T-helper 17 cell (primary cell): ENCODE measurements around the gene ADISSP. TPM values are rescaled to one million over a fixed set of nuclear protein-coding genes. Genes with fewer than 3 reads are reported as not detected.
A peak's percentile ranks its signal among the peaks of the same experiment; 100 is the strongest.

ENCODE experiments used
- ATAC-seq: fragments of 150-1000 bp; cut with Tn5 transposase; 2 replicates; pipeline ENCODE4 v1.10.0; 2021; ENCODE audit warnings: mild to moderate bottlenecking, moderate library complexity
- DNase-seq, 3 donors: peaks; one replicate each; pipeline versions ENCODE4 v3.0.0 to v3.0.0-alpha.2; 2020 to 2021
- H3K9me3 ChIP-seq: one replicate; pipeline ENCODE4 v1.7.0; 2013; ENCODE audit warnings: low read length, mild to moderate bottlenecking; ENCODE audit not compliant: control insufficient read depth, poor library complexity, severe bottlenecking
- H3K27ac Mint-ChIP-seq: one replicate; pipeline ENCODE4 v1.8.0; 2022; ENCODE audit warnings: mild to moderate bottlenecking, moderate library complexity, mixed read lengths
- H3K27me3 Mint-ChIP-seq: one replicate; pipeline ENCODE4 v1.8.0; 2022; ENCODE audit warnings: mixed read lengths
- H3K36me3 Mint-ChIP-seq: one replicate; pipeline ENCODE4 v1.8.0; 2022; ENCODE audit warnings: low read depth, mixed read lengths
- H3K4me1 Mint-ChIP-seq: one replicate; pipeline ENCODE4 v1.8.0; 2022; ENCODE audit warnings: mild to moderate bottlenecking, mixed read lengths
- H3K4me3 Mint-ChIP-seq: one replicate; pipeline ENCODE4 v1.8.0; 2022; ENCODE audit warnings: mild to moderate bottlenecking, moderate library complexity, mixed read lengths
- total RNA-seq, 4 donors: library from RNA in 2 of 4; stranded (reverse) in 2 of 4; gene quantifications; one replicate each; pipeline ENCODE4 v1.2.3 and lab custom pipeline; 2022 to 2026

The ADISSP gene
- total RNA-seq, 2 donors from 2014 or later, result 13.3 to 19.0 TPM

DNA sequence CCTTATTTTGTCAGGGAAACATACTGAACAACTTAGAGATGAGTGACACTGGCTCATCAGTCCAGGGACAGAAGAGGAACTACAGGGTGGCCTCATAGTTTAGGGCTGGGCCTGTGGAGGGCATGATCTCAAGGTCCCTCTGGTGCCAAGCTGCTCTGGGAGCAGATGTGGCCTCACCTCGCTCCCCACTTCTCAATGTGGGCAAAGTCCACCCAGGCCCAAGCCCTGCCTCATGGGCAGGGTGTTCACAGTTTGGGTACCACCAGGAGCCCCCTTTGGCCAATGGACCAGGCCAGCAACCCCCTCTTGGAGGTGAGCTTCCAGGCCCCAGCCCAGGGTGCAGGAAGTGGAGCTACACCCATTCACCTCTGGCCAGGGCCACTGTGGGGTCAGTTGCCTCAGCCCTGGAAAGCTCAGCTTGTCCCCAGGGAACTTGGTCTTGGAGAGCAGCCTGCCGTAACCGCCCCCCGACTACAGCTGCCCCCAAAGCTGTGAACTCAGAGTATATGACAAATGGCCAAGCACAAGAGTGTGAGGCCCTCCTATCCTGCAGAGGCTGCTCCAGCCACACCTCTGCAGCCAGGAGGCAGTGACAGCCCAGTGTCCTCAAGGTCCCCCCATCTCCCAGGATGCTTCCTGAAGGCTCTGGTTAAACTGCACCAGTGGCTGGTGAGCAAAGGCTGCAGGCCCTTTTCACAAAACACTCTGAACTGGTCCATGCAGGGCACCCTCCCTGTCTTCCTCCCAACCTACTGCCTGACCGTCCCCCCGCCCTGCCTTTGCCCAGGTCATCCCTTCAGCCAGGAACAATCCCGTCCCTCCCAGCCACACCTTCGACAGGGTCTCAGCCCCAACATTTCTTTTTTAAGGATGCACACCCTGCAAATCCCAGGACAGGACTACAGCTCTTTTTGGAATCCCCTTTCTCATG, 3.6 kb downstream of the ADISSP start:
- Mint-ChIP-seq H3K27ac (no peak overlapping the region), H3K27me3 (no peaks in the 10 kb centered on the region), H3K4me3 (no peak overlapping the region), H3K4me1 (peaks cover 20% of the 10 kb centered on the region), H3K36me3 (no peaks in the 10 kb centered on the region)
- DNase-seq (no peak), ATAC-seq (no peak)
- H3K9me3 ChIP-seq, result no peaks in the 10 kb centered on the region

DNA sequence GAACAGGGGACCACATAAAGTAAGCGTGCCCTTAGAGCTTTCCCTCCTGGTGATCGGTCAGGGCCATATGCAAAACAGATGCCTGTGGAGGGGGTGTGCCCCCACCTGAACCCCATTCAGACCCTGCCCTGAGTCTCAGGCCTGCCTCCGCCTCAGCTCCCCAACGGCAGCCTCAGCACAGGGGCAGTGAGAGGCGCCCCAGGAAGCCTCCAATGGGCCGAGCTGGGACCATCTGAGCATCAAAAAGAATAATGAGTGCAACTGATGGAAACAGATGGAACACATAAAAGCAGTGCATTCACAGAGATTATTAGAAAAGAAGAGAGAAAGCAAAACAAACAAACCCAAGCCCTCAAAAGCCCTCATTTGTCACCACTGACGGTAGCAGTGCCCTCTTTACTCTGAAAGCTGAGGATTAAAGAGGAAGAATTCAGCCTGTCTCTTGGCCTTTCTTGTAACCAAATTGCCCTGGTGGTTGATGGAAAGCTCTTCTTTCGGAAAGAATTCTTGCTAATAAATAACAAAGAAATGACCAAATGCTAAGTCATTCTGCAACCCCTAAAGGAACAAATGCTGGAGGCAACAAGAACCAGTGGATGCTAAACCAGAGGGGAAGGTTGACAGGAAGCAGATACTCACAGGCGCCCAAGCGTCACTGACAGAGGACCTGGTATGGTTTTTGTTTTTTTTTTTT, 6.8 kb downstream of the ADISSP start:
- H3K9me3 ChIP-seq, result no peaks in the 10 kb centered on the region
- ATAC-seq, result no peak
- H3K4me1 Mint-ChIP-seq, result peaks cover 10% of the 10 kb centered on the region
- H3K36me3 Mint-ChIP-seq, result no peaks in the 10 kb centered on the region
- no peak overlapping the region for H3K4me3 Mint-ChIP-seq
- H3K27ac Mint-ChIP-seq, result peak overlapping the region; percentile 32
- DNase-seq, result no peak
- H3K27me3 Mint-ChIP-seq, result no peaks in the 10 kb centered on the region

DNA sequence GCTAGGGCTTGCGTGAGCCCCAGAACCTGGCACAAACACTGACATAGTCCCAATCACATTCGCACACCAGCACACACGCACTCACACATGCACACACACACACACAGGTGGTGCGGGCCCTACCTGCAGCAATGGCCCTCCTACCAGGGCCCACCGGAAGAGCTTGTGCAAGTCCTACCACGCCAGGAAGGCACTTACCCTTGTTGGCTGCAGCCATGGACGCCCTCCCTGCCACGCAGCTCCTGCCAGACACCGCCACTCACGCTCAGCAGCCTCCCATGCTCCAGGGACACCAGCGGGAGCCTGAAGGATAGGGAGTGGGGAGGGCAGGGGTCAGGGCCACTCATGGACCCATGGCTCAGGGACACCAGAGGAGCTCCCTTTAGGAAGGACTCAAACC, 7.7 kb downstream of the ADISSP start:
- no peak for DNase-seq
- H3K27me3 Mint-ChIP-seq, result no peaks in the 10 kb centered on the region
- H3K4me1 Mint-ChIP-seq, result peaks cover 8% of the 10 kb centered on the region
- no peaks in the 10 kb centered on the region for H3K36me3 Mint-ChIP-seq
- no peaks in the 10 kb centered on the region for H3K9me3 ChIP-seq
- no peak overlapping the region for H3K27ac Mint-ChIP-seq
- no peak overlapping the region for H3K4me3 Mint-ChIP-seq
- no peak for ATAC-seq

DNA sequence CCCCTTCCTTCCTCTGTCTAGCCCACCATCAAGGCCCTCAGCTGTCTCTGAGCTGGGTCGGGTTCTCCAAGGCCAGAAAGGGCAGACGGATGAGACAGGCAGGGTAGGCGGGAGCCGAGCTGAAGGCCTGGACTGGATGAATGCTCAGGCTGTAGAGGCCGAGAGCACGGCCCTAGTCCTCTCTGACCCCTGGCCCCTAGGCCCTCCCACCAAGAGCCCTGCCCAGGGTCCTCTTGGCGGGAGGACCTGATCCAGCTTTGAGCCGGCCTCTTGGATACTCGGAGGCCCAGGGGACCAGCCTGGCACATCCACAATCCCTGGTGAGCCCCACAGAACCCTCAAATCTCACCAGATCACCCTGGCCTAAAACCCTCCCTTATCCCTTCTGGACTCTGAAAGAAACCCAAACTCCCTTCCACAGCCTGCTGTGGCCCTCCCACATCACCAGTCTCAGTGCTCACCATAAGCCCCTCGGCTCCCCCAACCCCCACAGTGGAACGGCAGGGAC, 8.2 kb downstream of the ADISSP start:
- ATAC-seq, result no peak
- no peak for DNase-seq
- no peaks in the 10 kb centered on the region for H3K27me3 Mint-ChIP-seq
- H3K36me3 Mint-ChIP-seq, result no peaks in the 10 kb centered on the region
- no peak overlapping the region for H3K4me3 Mint-ChIP-seq
- H3K4me1 Mint-ChIP-seq, result peaks cover 8% of the 10 kb centered on the region
- no peaks in the 10 kb centered on the region for H3K9me3 ChIP-seq
- no peak overlapping the region for H3K27ac Mint-ChIP-seq

DNA sequence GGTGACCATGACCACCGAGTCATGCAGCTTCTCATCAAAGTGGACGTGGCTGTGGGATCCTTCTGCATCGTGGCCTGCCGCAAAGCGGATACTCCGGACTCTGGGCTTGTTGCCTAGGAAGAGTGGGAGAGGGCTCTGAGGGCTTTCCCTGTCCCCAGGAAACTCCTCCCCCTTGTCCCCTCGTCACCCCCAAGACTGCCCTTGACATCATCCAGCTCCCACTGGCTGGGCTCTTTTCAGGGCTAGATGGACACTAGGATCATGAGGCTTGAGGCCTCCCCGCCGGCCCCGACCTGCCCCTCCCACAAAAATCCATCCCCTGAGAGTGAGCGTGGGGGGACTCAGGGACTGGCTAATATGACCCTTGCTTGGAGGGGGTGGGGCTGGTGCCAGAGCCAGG, 9.0 kb downstream of the ADISSP start:
- no peaks in the 10 kb centered on the region for H3K27me3 Mint-ChIP-seq
- DNase-seq (no peak), ATAC-seq (no peak)
- H3K36me3 Mint-ChIP-seq, result no peaks in the 10 kb centered on the region
- H3K9me3 ChIP-seq, result no peaks in the 10 kb centered on the region
- H3K4me3 Mint-ChIP-seq, result no peak overlapping the region
- H3K4me1 Mint-ChIP-seq, result peaks cover 8% of the 10 kb centered on the region
- no peak overlapping the region for H3K27ac Mint-ChIP-seq

DNA sequence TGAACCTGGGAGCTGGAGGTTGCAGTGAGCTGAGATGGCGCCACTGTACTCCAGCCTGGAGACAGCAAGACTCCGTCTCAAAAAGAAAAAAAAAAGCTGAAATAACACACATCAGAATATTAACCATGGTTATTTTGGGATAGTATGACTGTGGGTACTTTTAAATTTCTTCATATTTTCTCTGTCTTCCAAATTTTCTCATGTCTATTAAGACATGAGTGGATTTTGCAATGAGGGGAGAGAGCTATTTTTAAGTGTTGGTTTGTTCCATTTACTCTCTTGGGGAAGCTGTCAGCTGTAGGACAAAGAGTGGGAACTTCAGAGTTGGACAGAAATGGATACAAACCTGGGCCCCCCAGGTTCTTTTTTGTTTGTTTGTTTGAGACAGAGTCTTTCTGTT, 10.3 kb downstream of the ADISSP start:
- Mint-ChIP-seq H3K27ac (peak overlapping the region; percentile 19), H3K36me3 (no peaks in the 10 kb centered on the region), H3K4me3 (no peak overlapping the region), H3K4me1 (peaks cover 10% of the 10 kb centered on the region), H3K27me3 (no peaks in the 10 kb centered on the region)
- DNase-seq (no peak), ATAC-seq (no peak)
- no peaks in the 10 kb centered on the region for H3K9me3 ChIP-seq

DNA sequence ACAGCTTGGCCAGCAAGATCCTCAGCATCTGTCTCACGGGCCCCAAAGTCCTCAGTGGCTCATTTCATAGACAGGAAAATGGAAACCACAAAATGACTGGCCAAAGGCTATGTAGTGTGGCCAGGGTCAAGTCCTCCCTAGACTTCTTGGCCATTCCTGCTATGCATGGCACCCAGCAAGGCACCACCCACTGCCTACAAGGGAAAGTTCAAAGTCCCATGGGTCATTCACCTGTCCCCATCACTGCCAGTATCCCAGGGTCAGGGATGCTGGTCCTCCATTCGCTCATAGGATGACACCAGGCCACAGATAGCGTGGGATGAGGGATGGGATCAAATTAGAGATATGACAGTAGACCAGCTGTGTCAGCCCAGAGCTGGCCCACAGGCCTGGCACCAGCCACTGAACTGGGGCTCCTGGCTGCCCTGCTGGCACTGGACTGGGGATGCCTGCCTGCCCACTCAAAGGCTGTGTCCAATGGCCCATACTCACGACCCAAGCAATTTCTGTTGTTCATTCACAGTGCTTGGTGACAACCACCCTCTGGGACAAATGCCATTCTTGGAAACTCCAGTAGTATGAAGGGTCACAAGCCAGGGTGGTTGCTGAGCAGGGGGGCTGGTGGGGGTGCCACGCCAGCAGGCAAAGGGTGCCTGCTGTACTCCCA, 11.6 kb downstream of the ADISSP start:
- H3K9me3 ChIP-seq, result no peaks in the 10 kb centered on the region
- no peak overlapping the region for H3K4me3 Mint-ChIP-seq
- H3K36me3 Mint-ChIP-seq, result no peaks in the 10 kb centered on the region
- DNase-seq, result no peak
- peak overlapping the region; percentile 19 for H3K27ac Mint-ChIP-seq
- H3K27me3 Mint-ChIP-seq, result no peaks in the 10 kb centered on the region
- no peak for ATAC-seq
- peaks cover 11% of the 10 kb centered on the region for H3K4me1 Mint-ChIP-seq

DNA sequence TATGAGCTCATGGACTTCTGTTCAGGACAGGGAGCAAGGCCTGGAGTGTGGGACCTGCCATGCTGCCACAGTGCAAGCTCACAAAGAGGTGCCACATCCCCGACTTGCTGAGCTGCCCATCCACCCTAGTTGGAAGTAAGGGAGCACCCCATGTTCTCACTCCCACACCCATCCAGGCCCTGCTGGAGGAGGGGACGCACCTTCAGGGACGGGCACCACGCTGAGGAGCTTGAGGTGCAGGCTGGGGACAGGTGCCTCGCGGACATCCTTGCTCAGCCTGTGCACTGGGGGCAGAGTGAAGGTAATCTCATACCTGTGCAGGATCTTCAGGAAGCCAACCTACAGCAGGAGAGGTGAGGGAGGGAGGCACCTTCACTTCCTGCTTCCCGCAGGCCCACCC, 12.3 kb downstream of the ADISSP start:
- ATAC-seq (no peak), DNase-seq (no peak)
- Mint-ChIP-seq H3K36me3 (no peaks in the 10 kb centered on the region), H3K4me1 (peaks cover 11% of the 10 kb centered on the region), H3K27ac (no peak overlapping the region), H3K27me3 (no peaks in the 10 kb centered on the region), H3K4me3 (no peak overlapping the region)
- H3K9me3 ChIP-seq, result no peaks in the 10 kb centered on the region

DNA sequence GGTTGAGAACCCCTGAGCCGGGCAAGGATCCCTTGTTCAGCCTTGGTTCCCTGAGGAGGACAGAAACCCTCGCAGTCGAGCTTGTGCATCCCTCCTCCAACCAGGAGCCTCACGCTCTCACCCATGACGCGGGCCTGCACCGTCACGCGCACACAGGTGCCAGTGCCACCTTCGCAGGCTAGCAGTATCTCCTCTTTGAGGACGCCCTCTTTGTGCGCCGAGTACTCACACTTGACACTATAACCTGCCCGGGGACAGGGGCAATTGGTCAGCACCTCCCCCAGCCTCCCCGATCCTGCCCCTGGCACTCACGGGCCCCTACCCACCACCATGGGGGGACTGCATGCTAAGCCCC, 13.3 kb downstream of the ADISSP start:
- no peaks in the 10 kb centered on the region for H3K9me3 ChIP-seq
- ATAC-seq (no peak), DNase-seq (no peak)
- Mint-ChIP-seq H3K27me3 (no peaks in the 10 kb centered on the region), H3K27ac (no peak overlapping the region), H3K36me3 (no peaks in the 10 kb centered on the region), H3K4me3 (no peak overlapping the region), H3K4me1 (peaks cover 5% of the 10 kb centered on the region)

DNA sequence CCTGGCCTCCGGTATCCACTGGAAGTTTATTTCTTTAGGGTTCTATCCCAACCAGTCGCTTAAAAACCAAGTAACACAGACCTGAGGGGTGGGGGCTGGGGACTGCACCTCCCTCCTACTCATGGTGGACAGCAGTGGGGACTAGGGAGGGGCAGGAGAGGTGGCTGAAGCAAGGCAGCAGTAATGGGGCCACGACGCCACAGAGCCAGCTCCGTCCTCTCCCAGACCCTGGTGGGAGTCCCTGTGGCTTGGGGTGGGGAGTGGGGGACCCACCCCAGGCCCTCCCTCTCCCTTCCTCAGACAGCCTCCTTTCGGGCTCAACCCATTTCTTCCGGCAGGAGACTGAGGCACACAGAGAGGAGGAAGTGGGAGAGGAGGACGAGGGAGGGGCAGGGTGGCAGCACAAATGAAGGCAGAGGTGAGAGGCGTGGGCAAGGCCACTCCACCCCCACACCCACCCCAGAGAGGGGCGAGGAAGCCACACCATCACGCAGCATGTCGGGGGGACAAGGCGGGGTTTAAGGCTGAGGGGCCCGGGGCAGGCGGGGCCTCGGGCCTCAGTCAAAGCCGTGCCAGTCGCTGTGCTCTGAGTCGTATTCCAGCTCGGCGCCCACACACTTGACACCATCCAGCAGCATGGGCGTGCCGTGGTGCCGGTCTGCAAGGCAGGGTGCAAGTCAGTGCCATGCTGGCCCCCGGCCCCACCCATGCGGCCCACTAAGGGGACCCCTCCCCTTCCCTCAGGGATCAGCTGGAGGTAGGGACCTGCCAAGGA, 13.9 kb downstream of the ADISSP start:
- no peak overlapping the region for H3K27ac Mint-ChIP-seq
- no peaks in the 10 kb centered on the region for H3K9me3 ChIP-seq
- H3K27me3 Mint-ChIP-seq, result no peaks in the 10 kb centered on the region
- ATAC-seq (no peak), DNase-seq (no peak)
- H3K4me3 Mint-ChIP-seq, result no peak overlapping the region
- H3K36me3 Mint-ChIP-seq, result no peaks in the 10 kb centered on the region
- H3K4me1 Mint-ChIP-seq, result peaks cover 5% of the 10 kb centered on the region

DNA sequence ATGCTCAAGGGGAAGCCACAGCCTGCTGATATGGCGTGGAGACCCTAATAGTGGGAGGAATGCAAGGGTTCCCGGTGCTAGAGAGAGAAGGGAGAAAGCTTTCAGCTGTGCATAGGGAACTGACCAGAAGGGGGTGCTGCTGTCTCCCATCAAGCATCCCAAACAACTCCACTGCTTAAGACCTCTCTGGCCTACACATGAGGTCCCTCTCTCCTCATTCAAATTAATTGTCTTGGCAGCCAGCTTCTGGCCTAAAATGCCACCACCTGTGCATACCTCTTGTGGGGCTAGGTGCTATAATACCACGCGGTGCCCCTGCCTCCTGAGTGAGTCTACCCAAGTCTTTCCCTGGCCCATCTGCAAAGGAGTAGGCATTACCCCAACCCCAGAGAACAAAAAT, 14.5 kb downstream of the ADISSP start:
- H3K9me3 ChIP-seq, result no peaks in the 10 kb centered on the region
- no peaks in the 10 kb centered on the region for H3K27me3 Mint-ChIP-seq
- H3K4me3 Mint-ChIP-seq, result no peak overlapping the region
- no peak overlapping the region for H3K27ac Mint-ChIP-seq
- peaks cover 5% of the 10 kb centered on the region for H3K4me1 Mint-ChIP-seq
- DNase-seq, result peak in 2 of 3 donors; percentile 31 to 46
- ATAC-seq, result peak; percentile 73
- no peaks in the 10 kb centered on the region for H3K36me3 Mint-ChIP-seq

DNA sequence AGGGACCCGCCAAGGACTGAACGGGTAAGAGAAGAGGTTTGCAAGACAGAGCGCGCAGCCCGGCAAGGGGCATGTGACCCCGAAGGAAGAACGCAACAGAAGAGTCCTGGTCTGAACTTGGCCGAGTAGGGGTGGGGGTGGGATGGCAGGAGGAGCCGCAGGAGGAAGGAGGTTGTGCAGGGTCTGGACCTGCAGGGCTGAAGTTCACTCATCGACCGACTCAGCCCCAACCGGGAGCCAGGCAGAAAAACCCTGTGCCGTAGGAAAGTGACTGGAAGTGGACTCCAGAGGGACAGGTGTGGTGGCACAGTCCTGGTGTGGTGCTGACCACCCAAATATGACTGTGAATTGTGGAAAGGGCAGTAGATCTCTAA, 15.2 kb downstream of the ADISSP start:
- Mint-ChIP-seq H3K27ac (peak overlapping the region; percentile 62), H3K4me3 (peak overlapping the region; percentile 80), H3K27me3 (peaks cover 3% of the 10 kb centered on the region), H3K36me3 (no peaks in the 10 kb centered on the region), H3K4me1 (peaks cover 3% of the 10 kb centered on the region)
- ATAC-seq (no peak), DNase-seq (no peak)
- no peaks in the 10 kb centered on the region for H3K9me3 ChIP-seq
